HEK293 (cell line): Measurements from ENCODE around the gene RFNG.

Source experiments
- CTCF ChIA-PET: fragments of 350-600 bp; formaldehyde crosslinking; extraction: SDS; loops from one replicate; lab custom pipeline; 2021; ENCODE audit warnings: antibody characterized with exemption; lab: Yijun Ruan, JAX
- POLR2A ChIA-PET: fragments of 300-600 bp; formaldehyde crosslinking; extraction: SDS; loops from one replicate; lab custom pipeline; 2020; ENCODE audit warnings: antibody characterized with exemption, inconsistent platforms; lab: Yijun Ruan, JAX
- H3K27ac ChIP-seq: fragments of 200-500 bp; sonication (Bioruptor generic); 2 replicates; pipeline ENCODE4 v1.5.1; 2014; ENCODE audit warnings: low read depth, low read length, control low read depth, inconsistent platforms; ENCODE audit errors: extremely low read depth
- H3K36me3 ChIP-seq, 2 experiments: fragments of 200-500 bp in 1 of 2; sonication (Bioruptor generic) in 1 of 2; 1 replicate in 1 of 2; 2 replicates in 1 of 2; pipeline ENCODE4 v1.5.1; 2014 to 2017; ENCODE audit warnings: inconsistent platforms in 2 of 2, low read length in 2 of 2; ENCODE audit not compliant: control insufficient read depth in 2 of 2, insufficient read depth in 1 of 2
- H3K4me1 ChIP-seq: fragments of 200-500 bp; sonication (Bioruptor generic); 2 replicates; pipeline ENCODE4 v1.5.1; 2014; ENCODE audit warnings: mild to moderate bottlenecking, low read length, inconsistent platforms; ENCODE audit not compliant: control insufficient read depth, insufficient read depth
- H3K4me3 ChIP-seq: 2 replicates; pipeline ENCODE4 v1.5.1; 2011; ENCODE audit warnings: low read depth, mild to moderate bottlenecking, control low read depth, low read length, moderate library complexity
- H3K9me3 ChIP-seq: fragments of 200-500 bp; sonication (Bioruptor generic); 2 replicates; pipeline ENCODE4 v1.5.1; 2014; ENCODE audit warnings: low read depth, low read length, inconsistent platforms; ENCODE audit not compliant: control insufficient read depth, insufficient read depth
- KLF16 ChIP-seq: fragments of 450-650 bp; formaldehyde crosslinking; IDR thresholded peaks from 2 replicates; pipeline ENCODE4 v1.5.1; 2017; ENCODE audit warnings: missing biosample characterization, missing genetic modification characterization
- KLF8 ChIP-seq: fragments of 450-650 bp; formaldehyde crosslinking; IDR thresholded peaks from 2 replicates; pipeline ENCODE4 v1.5.1; 2016; ENCODE audit warnings: missing biosample characterization, missing genetic modification characterization
- SCRT2 ChIP-seq: fragments of 450-650 bp; formaldehyde crosslinking; IDR thresholded peaks from 2 replicates; pipeline ENCODE4 v1.5.1; 2016; ENCODE audit warnings: missing biosample characterization, missing genetic modification characterization
- SP2 ChIP-seq: fragments of 450-650 bp; formaldehyde crosslinking; IDR thresholded peaks from 2 replicates; pipeline ENCODE4 v1.5.1; 2016; ENCODE audit warnings: missing biosample characterization, missing genetic modification characterization
- SP3 ChIP-seq: fragments of 450-650 bp; formaldehyde crosslinking; IDR thresholded peaks from 2 replicates; pipeline ENCODE4 v1.5.1; 2016; ENCODE audit warnings: missing biosample characterization, missing genetic modification characterization
- YY1 ChIP-seq: fragments of 450-650 bp; formaldehyde crosslinking; IDR thresholded peaks from 2 replicates; pipeline ENCODE4 v1.5.1; 2018; ENCODE audit warnings: missing biosample characterization, missing genetic modification characterization
- ZNF10 ChIP-seq: fragments of 450-650 bp; formaldehyde crosslinking; IDR thresholded peaks from 2 replicates; pipeline ENCODE4 v1.5.1; 2017; ENCODE audit warnings: missing biosample characterization, missing genetic modification characterization
- ZNF121 ChIP-seq: fragments of 450-650 bp; formaldehyde crosslinking; IDR thresholded peaks from 2 replicates; pipeline ENCODE4 v1.5.1; 2016; ENCODE audit warnings: missing biosample characterization, missing genetic modification characterization
- ZNF184 ChIP-seq: fragments of 450-650 bp; IDR thresholded peaks from 2 replicates; pipeline ENCODE4 v1.5.1; 2018; ENCODE audit warnings: missing biosample characterization, mild to moderate bottlenecking, missing genetic modification characterization
- ZNF221 ChIP-seq: fragments of 450-650 bp; formaldehyde crosslinking; IDR thresholded peaks from 2 replicates; pipeline ENCODE4 v1.5.1; 2017; ENCODE audit warnings: missing biosample characterization, missing genetic modification characterization, borderline replicate concordance
- ZNF239 ChIP-seq: fragments of 450-650 bp; formaldehyde crosslinking; IDR thresholded peaks from 2 replicates; pipeline ENCODE4 v1.5.1; 2016; ENCODE audit warnings: missing biosample characterization, missing genetic modification characterization
- ZNF248 ChIP-seq: fragments of 450-650 bp; formaldehyde crosslinking; IDR thresholded peaks from 2 replicates; pipeline ENCODE4 v1.5.1; 2017; ENCODE audit warnings: missing biosample characterization, missing genetic modification characterization
- ZNF423 ChIP-seq: fragments of 450-650 bp; formaldehyde crosslinking; IDR thresholded peaks from 2 replicates; pipeline ENCODE4 v1.5.1; 2016; ENCODE audit warnings: missing biosample characterization, missing genetic modification characterization
- ZNF529 ChIP-seq: fragments of 450-650 bp; formaldehyde crosslinking; IDR thresholded peaks from 2 replicates; pipeline ENCODE4 v1.5.1; 2017; ENCODE audit warnings: missing genetic modification characterization, missing biosample characterization; ENCODE audit not compliant: insufficient replicate concordance
- ZNF621 ChIP-seq: fragments of 450-650 bp; formaldehyde crosslinking; IDR thresholded peaks from 2 replicates; pipeline ENCODE4 v1.5.1; 2017; ENCODE audit warnings: missing biosample characterization, missing genetic modification characterization
- ZNF626 ChIP-seq: fragments of 450-650 bp; sonication (Bioruptor Pico); formaldehyde crosslinking; IDR thresholded peaks from 2 replicates; pipeline ENCODE4 v1.5.1; 2018; ENCODE audit warnings: missing biosample characterization, missing genetic modification characterization, inconsistent platforms
- ZNF777 ChIP-seq: fragments of 450-650 bp; formaldehyde crosslinking; IDR thresholded peaks from 2 replicates; pipeline ENCODE4 v1.5.1; 2017; ENCODE audit warnings: missing biosample characterization, missing genetic modification characterization, borderline replicate concordance
- ZNF785 ChIP-seq: fragments of 450-650 bp; formaldehyde crosslinking; IDR thresholded peaks from 2 replicates; pipeline ENCODE4 v1.5.1; 2016; ENCODE audit warnings: missing biosample characterization, missing genetic modification characterization
- TF ChIP-seq, protein P1 (sequence below): fragments of 450-650 bp; formaldehyde crosslinking; IDR thresholded peaks from 2 replicates; pipeline ENCODE4 v1.5.1; 2016; ENCODE audit warnings: missing biosample characterization, missing genetic modification characterization
- TF ChIP-seq, protein P2 (sequence below): fragments of 450-650 bp; formaldehyde crosslinking; IDR thresholded peaks from 2 replicates; pipeline ENCODE4 v1.5.1; 2016; ENCODE audit warnings: missing biosample characterization, missing genetic modification characterization
- TF ChIP-seq, protein P3 (sequence below): fragments of 450-650 bp; formaldehyde crosslinking; IDR thresholded peaks from 2 replicates; pipeline ENCODE4 v1.5.1; 2016; ENCODE audit warnings: missing biosample characterization, missing genetic modification characterization

Gene RFNG

DNA sequence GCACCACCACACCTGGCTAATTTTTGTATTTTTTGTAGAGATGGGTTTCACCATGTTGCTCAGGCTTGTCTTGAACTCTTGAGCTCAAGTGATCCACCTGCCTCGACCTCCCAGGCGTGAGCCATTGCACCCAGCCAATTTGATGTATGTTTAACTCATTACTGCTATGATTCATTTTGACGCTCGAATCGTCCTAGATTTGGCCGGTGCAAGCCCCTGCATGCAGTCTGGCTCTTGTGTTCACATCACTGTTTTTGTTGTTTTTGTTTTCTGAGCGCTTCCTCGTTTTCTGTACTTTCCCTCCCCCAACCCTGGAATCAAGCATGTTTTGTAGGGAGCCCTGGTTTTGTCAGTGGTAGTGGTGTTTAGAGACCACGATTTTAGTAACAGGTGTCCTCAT lies 21.8 kb upstream of the RFNG start:
- ChIA-PET CTCF (interaction anchor here (0.6 to 1.1 kb wide), 2 partner anchors 29 to 36 kb away, joined by 3 to 7 read pairs; partner anchors contain the start of gene DCXR), POLR2A (interaction anchor here (0.7 to 1.2 kb wide), 4 partner anchors 9 to 36 kb away, joined by 3 to 4 read pairs (median 4); partner anchors contain the start of gene DCXR)
- TF ChIP-seq, protein P1, sequence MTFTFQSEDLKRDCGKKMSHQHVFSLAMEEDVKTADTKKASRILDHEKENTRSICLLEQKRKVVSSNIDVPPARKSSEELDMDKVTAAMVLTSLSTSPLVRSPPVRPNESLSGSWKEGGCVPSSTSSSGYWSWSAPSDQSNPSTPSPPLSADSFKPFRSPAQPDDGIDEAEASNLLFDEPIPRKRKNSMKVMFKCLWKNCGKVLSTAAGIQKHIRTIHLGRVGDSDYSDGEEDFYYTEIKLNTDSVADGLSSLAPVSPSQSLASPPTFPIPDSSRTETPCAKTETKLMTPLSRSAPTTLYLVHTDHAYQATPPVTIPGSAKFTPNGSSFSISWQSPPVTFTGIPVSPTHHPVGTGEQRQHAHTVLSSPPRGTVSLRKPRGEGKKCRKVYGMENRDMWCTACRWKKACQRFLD (tag by site-specific recombination) = no peak
- TF ChIP-seq SCRT2 (tag by site-specific recombination) (no peak), ZNF239 (no peak), ZNF184 (tag by site-specific recombination) (no peak), ZNF221 (no peak), ZNF621 (tag by site-specific recombination) (no peak), KLF8 (tag by site-specific recombination) (no peak), ZNF777 (tag by site-specific recombination) (no peak), ZNF10 (tag by site-specific recombination) (no peak), KLF16 (no peak), SP3 (no peak)
- TF ChIP-seq, protein P2, sequence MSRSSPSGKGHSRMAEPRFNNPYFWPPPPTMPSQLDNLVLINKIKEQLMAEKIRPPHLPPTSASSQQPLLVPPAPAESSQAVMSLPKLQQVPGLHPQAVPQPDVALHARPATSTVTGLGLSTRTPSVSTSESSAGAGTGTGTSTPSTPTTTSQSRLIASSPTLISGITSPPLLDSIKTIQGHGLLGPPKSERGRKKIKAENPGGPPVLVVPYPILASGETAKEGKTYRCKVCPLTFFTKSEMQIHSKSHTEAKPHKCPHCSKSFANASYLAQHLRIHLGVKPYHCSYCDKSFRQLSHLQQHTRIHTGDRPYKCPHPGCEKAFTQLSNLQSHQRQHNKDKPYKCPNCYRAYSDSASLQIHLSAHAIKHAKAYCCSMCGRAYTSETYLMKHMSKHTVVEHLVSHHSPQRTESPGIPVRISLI = no peak
- TF ChIP-seq, protein P3, sequence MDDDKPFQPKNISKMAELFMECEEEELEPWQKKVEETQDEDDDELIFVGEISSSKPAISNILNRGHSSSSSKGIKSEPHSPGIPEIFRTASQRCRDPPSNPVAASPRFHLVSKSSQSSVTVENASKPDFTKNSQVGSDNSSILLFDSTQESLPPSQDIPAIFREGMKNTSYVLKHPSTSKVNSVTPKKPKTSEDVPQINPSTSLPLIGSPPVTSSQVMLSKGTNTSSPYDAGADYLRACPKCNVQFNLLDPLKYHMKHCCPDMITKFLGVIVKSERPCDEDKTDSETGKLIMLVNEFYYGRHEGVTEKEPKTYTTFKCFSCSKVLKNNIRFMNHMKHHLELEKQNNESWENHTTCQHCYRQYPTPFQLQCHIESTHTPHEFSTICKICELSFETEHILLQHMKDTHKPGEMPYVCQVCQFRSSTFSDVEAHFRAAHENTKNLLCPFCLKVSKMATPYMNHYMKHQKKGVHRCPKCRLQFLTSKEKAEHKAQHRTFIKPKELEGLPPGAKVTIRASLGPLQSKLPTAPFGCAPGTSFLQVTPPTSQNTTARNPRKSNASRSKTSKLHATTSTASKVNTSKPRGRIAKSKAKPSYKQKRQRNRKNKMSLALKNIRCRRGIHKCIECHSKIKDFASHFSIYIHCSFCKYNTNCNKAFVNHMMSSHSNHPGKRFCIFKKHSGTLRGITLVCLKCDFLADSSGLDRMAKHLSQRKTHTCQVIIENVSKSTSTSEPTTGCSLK (tag by site-specific recombination) = no peak
- Histone ChIP-seq H3K27ac (no peak overlapping the region), H3K36me3 (peaks cover 3 to 12% of the 10 kb centered on the region in 2 experiments), H3K4me1 (no peaks in the 10 kb centered on the region), H3K4me3 (no peak overlapping the region), H3K9me3 (no peaks in the 10 kb centered on the region)

DNA sequence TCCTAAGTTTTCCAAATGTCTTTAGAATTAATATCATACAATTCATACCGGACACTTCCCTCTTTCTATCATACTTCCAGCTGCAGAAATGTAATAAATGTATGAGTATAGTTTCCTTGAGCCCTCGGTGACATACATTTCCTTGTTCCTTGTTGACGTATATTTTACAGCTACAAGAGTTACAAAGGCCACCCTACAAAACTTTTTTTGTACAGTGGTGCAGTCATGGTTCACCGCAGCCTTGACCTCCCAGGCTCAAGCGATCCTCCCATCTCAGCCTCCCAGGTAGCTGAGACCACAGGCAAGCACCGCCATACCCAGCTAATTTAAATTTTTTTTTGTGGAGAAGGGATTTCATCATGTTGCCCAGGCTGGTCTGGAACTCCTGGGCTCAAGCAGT lies 21.2 kb upstream of the RFNG start:
- Histone ChIP-seq H3K4me3 (no peak overlapping the region), H3K9me3 (no peaks in the 10 kb centered on the region), H3K27ac (no peak overlapping the region), H3K36me3 (peaks cover under 1 to 6% of the 10 kb centered on the region in 2 experiments), H3K4me1 (no peaks in the 10 kb centered on the region)
- CTCF ChIA-PET = interaction anchor here (1.1 kb wide), 1 partner anchor 35 kb away, joined by 7 read pairs; the partner anchor contains the start of gene DCXR
- POLR2A ChIA-PET = interaction anchor here (0.7 to 1.2 kb wide), 3 partner anchors 9 to 35 kb away, joined by 3 to 4 read pairs (median 3); partner anchors contain the start of gene DCXR
- TF ChIP-seq ZNF529 (tag by site-specific recombination) (no peak), ZNF423 (tag by site-specific recombination) (no peak), ZNF248 (tag by site-specific recombination) (no peak), YY1 (tag by site-specific recombination) (no peak), ZNF785 (tag by site-specific recombination) (no peak), SP2 (tag by site-specific recombination) (no peak)

DNA sequence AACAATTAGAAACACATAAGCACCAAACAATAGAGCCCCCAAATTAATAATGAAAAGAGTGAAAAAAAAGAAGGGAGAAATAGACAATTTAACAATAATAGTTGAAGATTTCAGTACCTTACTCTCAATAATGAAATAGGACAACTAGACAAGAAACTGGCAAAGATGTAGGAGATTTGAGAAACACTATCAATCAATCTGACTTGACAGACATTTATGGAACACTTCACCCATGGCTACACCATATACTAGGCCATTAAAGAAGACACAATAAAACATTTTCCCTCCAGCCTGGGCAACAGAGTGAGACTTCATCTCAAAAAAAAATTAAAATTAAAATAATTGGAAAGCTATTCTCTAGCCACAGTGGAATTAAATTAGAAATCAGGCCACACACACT lies 19.0 kb upstream of the RFNG start:
- no peak overlapping the region for H3K4me3 ChIP-seq
- H3K9me3 ChIP-seq = no peaks in the 10 kb centered on the region
- H3K27ac ChIP-seq = no peak overlapping the region
- no peaks in the 10 kb centered on the region for H3K36me3 ChIP-seq
- TF ChIP-seq ZNF121 (0 out of 2 replicates have a peak, but pooled peaks have one; percentile 32), ZNF626 (tag by site-specific recombination) (no peak)
- CTCF ChIA-PET = interaction anchor here (0.8 to 1.4 kb wide), 2 partner anchors 14 to 40 kb away, joined by 4 to 5 read pairs; no protein-coding TSS in a partner anchor
- H3K4me1 ChIP-seq = no peaks in the 10 kb centered on the region
- POLR2A ChIA-PET = interaction anchor here (1.5 to 1.8 kb wide), 2 partner anchors 9 to 33 kb away, joined by 4 read pairs; partner anchors contain the start of gene DCXR
